Neural crest cell (in vitro differentiated cells): Measurements from ENCODE around the gene TP73. TPM values are rescaled to one million over a fixed set of nuclear protein-coding genes. Genes with fewer than 3 reads are reported as not detected.

Experiments used
- DNase-seq: peaks from one replicate; pipeline ENCODE4 v3.0.0; 2021; ENCODE audit warnings: low read depth, mixed read lengths, low spot score
- H3K27ac Mint-ChIP-seq: one replicate; pipeline ENCODE4 v1.8.0; 2021; ENCODE audit warnings: mild to moderate bottlenecking, mixed read lengths; ENCODE audit not compliant: unreplicated experiment
- H3K27me3 Mint-ChIP-seq: 2 replicates; pipeline ENCODE4 v1.8.0; 2021; ENCODE audit warnings: low read depth, mild to moderate bottlenecking, mixed read lengths
- H3K36me3 Mint-ChIP-seq: 2 replicates; pipeline ENCODE4 v1.8.0; 2021; ENCODE audit warnings: low read depth, mild to moderate bottlenecking, mixed read lengths
- H3K4me1 Mint-ChIP-seq: 2 replicates; pipeline ENCODE4 v1.8.0; 2021; ENCODE audit warnings: mixed read lengths
- H3K4me3 Mint-ChIP-seq: one replicate; pipeline ENCODE4 v1.8.0; 2021; ENCODE audit warnings: mild to moderate bottlenecking, mixed read lengths
- H3K9me3 Mint-ChIP-seq: 2 replicates; pipeline ENCODE4 v1.8.0; 2021; ENCODE audit warnings: mixed read lengths
- total RNA-seq: library from RNA; stranded (reverse); gene quantifications from 2 replicates; pipeline ENCODE4 v1.2.1, GENCODE V29; 2021
- TF ChIP-seq, protein P1 (sequence below): fragments of 200-600 bp; sonication (generic); conservative IDR thresholded peaks from 2 replicates; pipeline ENCODE4 v1.5.0; 2021; ENCODE audit warnings: antibody characterized with exemption, mild to moderate bottlenecking

The TP73 gene
- total RNA-seq, 1 donor from 2014 or later = 1.5 TPM

DNA sequence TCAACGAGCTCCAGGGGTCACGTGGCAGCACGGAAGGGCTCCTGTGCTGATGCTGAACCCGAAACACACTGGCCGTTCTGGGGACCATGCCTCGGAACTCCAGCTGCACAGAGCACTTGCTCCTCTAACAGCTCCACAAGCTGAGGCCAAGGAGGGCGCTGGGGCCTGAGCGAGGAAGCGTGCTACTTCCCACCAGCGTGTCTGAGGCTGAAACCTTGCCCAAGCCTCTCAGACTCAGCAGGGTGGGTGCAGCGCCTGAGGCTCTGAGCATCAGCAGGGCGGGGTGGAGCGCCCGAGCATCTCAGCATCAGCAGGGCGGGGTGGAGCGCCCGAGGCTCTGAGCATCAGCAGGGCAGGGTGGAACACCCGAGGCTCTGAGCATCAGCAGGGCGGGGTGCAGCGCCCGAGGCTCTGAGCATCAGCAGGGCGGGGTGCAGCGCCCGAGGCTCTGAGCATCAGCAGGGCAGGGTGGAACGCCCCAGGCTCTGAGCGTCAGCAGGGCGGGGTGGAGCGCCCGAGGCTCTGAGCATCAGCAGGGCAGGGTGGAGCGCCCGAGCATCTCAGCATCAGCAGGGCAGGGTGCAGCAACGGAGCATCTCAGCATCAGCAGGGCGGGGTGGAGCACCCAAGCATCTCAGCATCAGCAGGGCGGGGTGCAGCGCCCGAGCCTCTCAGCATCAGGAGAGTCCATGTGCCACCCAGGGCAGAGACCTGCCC is 12.0 kb upstream of the TP73 start:
- no peak for DNase-seq
- H3K9me3 Mint-ChIP-seq = no peaks in the 10 kb centered on the region

DNA sequence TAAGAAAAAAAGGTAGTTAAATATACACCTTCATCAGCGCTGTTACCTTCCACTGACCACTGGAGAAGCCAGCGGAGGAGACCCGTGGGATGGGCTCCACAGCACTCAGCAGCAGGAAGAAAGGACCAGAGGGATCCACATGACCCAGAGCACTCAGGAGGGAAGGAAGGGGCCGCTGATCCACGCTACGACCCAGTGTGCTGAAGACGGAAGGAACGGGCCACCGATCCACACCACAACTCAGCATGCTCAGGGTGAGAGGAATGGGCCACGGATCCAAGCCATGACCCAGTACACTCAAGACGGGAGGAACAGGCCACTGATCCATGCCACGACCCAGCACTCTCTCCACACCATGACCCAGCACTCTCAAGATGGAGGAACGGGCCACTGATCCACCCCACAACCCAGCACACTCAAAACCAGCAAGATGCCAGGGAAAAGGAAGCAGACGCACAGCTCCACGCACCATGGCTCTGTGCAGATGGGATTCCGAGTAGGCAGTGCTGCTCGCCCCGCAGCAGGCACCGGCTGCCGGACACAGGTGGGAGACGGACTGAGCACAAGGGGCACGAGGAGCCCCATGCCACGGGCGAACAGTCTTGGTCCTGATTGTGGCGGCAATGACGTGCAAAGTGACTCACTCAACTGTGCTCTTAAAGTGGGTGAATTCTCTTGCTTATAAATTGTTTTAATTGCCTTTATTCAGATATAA is 11.1 kb upstream of the TP73 start:
- Mint-ChIP-seq H3K36me3 (peaks cover 5% of the 10 kb centered on the region), H3K27ac (no peak overlapping the region), H3K4me1 (no peaks in the 10 kb centered on the region), H3K27me3 (no peaks in the 10 kb centered on the region), H3K9me3 (no peaks in the 10 kb centered on the region), H3K4me3 (no peak overlapping the region)
- no peak for DNase-seq
- TF ChIP-seq, protein P1, sequence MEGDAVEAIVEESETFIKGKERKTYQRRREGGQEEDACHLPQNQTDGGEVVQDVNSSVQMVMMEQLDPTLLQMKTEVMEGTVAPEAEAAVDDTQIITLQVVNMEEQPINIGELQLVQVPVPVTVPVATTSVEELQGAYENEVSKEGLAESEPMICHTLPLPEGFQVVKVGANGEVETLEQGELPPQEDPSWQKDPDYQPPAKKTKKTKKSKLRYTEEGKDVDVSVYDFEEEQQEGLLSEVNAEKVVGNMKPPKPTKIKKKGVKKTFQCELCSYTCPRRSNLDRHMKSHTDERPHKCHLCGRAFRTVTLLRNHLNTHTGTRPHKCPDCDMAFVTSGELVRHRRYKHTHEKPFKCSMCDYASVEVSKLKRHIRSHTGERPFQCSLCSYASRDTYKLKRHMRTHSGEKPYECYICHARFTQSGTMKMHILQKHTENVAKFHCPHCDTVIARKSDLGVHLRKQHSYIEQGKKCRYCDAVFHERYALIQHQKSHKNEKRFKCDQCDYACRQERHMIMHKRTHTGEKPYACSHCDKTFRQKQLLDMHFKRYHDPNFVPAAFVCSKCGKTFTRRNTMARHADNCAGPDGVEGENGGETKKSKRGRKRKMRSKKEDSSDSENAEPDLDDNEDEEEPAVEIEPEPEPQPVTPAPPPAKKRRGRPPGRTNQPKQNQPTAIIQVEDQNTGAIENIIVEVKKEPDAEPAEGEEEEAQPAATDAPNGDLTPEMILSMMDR = no peak

More for the DNA sequence above, 12.0 kb upstream of the TP73 start:
- Mint-ChIP-seq H3K4me3 (no peak overlapping the region), H3K4me1 (no peaks in the 10 kb centered on the region), H3K27me3 (no peaks in the 10 kb centered on the region), H3K36me3 (peaks cover 5% of the 10 kb centered on the region), H3K27ac (no peak overlapping the region)
- TF ChIP-seq, protein P1 = no peak

DNA sequence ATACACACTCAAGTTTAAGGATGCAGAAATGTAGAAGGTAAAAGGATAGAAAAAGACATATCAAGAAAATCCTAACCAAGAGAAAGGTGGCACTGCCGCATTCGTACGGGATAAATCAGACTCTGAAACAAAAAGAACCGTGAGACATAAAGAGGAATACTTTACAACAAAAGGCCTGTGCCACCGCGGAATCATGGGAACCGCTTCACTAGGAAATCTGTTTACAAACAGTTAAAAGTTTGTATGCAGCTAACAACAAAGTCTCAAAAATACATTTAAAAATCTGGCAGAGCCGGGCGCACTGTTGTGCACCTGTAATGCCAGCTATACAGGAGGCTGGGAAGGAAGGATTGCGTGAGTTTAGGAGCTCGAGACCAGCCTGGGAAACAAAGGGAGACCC is 10.5 kb upstream of the TP73 start:
- H3K27ac Mint-ChIP-seq = no peak overlapping the region
- no peak for DNase-seq
- no peaks in the 10 kb centered on the region for H3K9me3 Mint-ChIP-seq
- no peaks in the 10 kb centered on the region for H3K4me1 Mint-ChIP-seq
- H3K4me3 Mint-ChIP-seq = no peak overlapping the region
- no peaks in the 10 kb centered on the region for H3K27me3 Mint-ChIP-seq
- TF ChIP-seq, protein P1 = no peak
- H3K36me3 Mint-ChIP-seq = peaks cover 2% of the 10 kb centered on the region

DNA sequence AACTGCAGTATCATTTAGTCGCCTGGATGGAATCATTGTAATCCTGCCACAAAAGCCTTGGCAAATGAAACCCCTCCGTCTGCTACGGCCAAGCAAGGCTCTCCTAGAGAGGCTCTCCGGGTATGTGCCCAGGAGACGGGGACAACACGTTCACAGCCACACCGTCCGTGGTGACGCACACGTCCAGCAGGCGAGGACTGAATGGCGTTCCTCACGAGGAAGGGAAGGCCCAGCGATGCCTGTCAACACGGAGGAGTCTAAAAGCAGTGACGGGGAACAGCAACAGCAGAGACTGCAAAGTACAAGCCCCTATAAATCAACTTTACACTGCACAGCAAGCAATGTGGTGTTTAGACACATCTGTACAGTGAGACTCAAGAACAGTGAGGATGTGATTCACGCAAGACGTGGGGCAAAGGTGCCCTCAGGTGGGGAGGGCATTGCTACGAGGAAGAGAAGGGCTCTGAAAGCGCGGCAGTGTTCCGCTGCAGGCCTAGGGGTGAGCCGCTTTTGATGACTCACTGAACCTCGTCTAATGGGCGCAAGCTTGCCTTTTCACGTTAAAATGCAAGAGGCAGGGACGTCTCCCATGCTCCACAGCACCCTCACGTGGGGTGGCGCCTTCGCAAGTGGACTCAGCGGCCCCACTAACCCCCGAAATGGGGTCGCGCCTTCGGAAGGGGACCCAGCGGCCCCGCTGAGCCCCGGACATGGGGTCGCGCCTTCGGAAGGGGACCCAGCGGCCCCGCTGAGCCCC is 9.2 kb upstream of the TP73 start:
- Mint-ChIP-seq H3K27me3 (no peaks in the 10 kb centered on the region), H3K9me3 (no peaks in the 10 kb centered on the region), H3K4me1 (peaks cover under 1% of the 10 kb centered on the region), H3K27ac (no peak overlapping the region), H3K4me3 (no peak overlapping the region), H3K36me3 (no peaks in the 10 kb centered on the region)
- TF ChIP-seq, protein P1 = no peak
- DNase-seq = no peak

DNA sequence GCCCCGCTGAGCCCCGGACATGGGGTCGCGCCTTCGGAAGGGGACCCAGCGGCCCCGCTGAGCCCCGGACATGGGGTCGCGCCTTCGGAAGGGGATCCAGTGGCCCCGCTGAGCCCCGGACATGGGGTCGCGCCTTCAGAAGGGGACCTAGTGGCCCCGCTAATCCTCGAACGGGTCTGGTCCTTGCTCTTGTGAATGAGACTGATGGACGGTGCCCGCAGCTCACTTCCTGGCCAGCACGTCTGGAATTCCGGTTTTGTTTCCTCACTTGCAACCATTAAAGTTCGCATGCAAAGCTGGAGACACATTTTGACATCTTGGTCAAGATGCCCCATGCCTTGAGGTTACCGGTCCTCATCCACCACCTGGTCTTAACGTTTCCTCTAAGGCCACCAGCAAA is 8.0 kb upstream of the TP73 start:
- Mint-ChIP-seq H3K36me3 (no peaks in the 10 kb centered on the region), H3K4me3 (no peak overlapping the region), H3K4me1 (peaks cover 12% of the 10 kb centered on the region), H3K27me3 (peaks cover 6% of the 10 kb centered on the region), H3K27ac (no peak overlapping the region), H3K9me3 (no peaks in the 10 kb centered on the region)
- no peak for DNase-seq
- TF ChIP-seq, protein P1 = no peak
